K562 (cell line): Measurements from ENCODE around the gene ASAH2B. TPM values are rescaled to one million over a fixed set of nuclear protein-coding genes. Genes with fewer than 3 reads are reported as not detected.
"Not testable (repeated sequence)": the region's sequence is repeated elsewhere in the genome, so short reads cannot be mapped to it uniquely, and the experiment has no call there.

Experiments
- ATAC-seq: fragments of 200-7000 bp; cut with Tn5 transposase; 3 replicates; pipeline ENCODE4 v1.9.1; 2020; ENCODE audit warnings: moderate library complexity
- BruUV-seq: library from RNA; stranded (reverse); fragments of 400-500 nt; replicated peaks from 2 replicates; lab custom pipeline; 2021; lab: Mats Ljungman, UMichigan
- CTCF ChIA-PET: fragments of 300-600 bp; formaldehyde crosslinking; extraction: SDS; loops from one replicate; lab custom pipeline; 2021; ENCODE audit warnings: low intra/inter-chr PET ratio; lab: Yijun Ruan, JAX
- POLR2A ChIA-PET: fragments of 300-600, 350-650 bp; sonication (Branson Sonifier 250); formaldehyde crosslinking; extraction: SDS; loops from one replicate; lab custom pipeline; 2021; ENCODE audit warnings: antibody characterized with exemption, inconsistent platforms; lab: Yijun Ruan, JAX
- DNase-seq, 4 experiments: peaks; one replicate each; pipeline versions ENCODE4 v3.0.0 to v3.0.0-alpha.2; 2011 to 2018; ENCODE audit warnings: low spot score in 3 of 4, mixed read lengths in 3 of 4; ENCODE audit errors: extremely low read depth in 1 of 4
- FAIRE-seq: peaks from 2 replicates; lab custom pipeline; 2011; peaks lifted over from hg19 to GRCh38; lab: Jason Lieb, UNC
- H2AFZ ChIP-seq: 2 replicates; pipeline ENCODE4 v1.6.0; 2011; ENCODE audit warnings: low read depth, low read length, control low read depth, inconsistent platforms
- H3K27ac ChIP-seq: fragments of 200-600 bp; 3 replicates; pipeline ENCODE4 v1.8.0; 2011; ENCODE audit warnings: low read depth, mild to moderate bottlenecking, control low read depth, inconsistent platforms, low read length, moderate library complexity, mixed read lengths; ENCODE audit errors: extremely low read depth
- H3K27me3 ChIP-seq, 2 experiments: fragments of 300-600 bp in 1 of 2; 2 replicates in 1 of 2; 3 replicates in 1 of 2; pipeline versions ENCODE4 v1.6.0 to v1.8.0; 2011; ENCODE audit warnings: inconsistent platforms in 2 of 2, low read length in 2 of 2, mild to moderate bottlenecking in 1 of 2, mixed read lengths in 1 of 2, moderate library complexity in 1 of 2; ENCODE audit not compliant: control insufficient read depth in 2 of 2, insufficient read depth in 2 of 2
- H3K36me3 ChIP-seq: fragments of 300-600 bp; 3 replicates; pipeline ENCODE4 v1.8.0; 2011; ENCODE audit warnings: mild to moderate bottlenecking, low read length, inconsistent platforms; ENCODE audit not compliant: control insufficient read depth, insufficient read depth
- H3K4me1 ChIP-seq, 2 experiments: fragments of 200-600 bp in 1 of 2; replicated peaks in 1 of 2; 2 replicates in 1 of 2; 3 replicates in 1 of 2; pipeline versions ENCODE4 v1.5.1 to v1.8.0; 2011; ENCODE audit warnings: inconsistent platforms in 2 of 2, low read length in 2 of 2, mild to moderate bottlenecking in 1 of 2, mixed read lengths in 1 of 2, moderate library complexity in 1 of 2; ENCODE audit not compliant: control insufficient read depth in 2 of 2, insufficient read depth in 2 of 2
- H3K4me2 ChIP-seq: 2 replicates; pipeline ENCODE4 v1.6.1; 2011; ENCODE audit warnings: low read length, control low read depth, inconsistent platforms, mixed read lengths; ENCODE audit not compliant: insufficient read depth
- H3K4me3 ChIP-seq: fragments of 200-600 bp; sonication (generic), shearing (Covaris generic); 2 replicates; pipeline ENCODE4 v1.5.1; 2016; ENCODE audit warnings: control low read depth, inconsistent platforms
- H3K79me2 ChIP-seq: fragments of 200-600 bp; 3 replicates; pipeline ENCODE4 v1.8.0; 2011; ENCODE audit warnings: low read length, inconsistent platforms; ENCODE audit not compliant: control insufficient read depth, insufficient read depth
- H3K9ac ChIP-seq, 2 experiments: 2 replicates each; pipeline versions ENCODE4 v1.6.0 to v1.6.1; 2011; ENCODE audit warnings: low read depth in 2 of 2, low read length in 2 of 2, control low read depth in 1 of 2, inconsistent platforms in 1 of 2, mild to moderate bottlenecking in 1 of 2, mixed read lengths in 1 of 2; ENCODE audit not compliant: insufficient read depth in 1 of 2
- H3K9me1 ChIP-seq: one replicate; pipeline ENCODE4 v1.6.0; 2011; ENCODE audit warnings: inconsistent platforms, mild to moderate bottlenecking, low read length, moderate library complexity; ENCODE audit not compliant: control insufficient read depth, insufficient read depth
- H3K9me3 ChIP-seq: replicated peaks from 2 replicates; pipeline ENCODE4 v1.5.1; 2011; ENCODE audit warnings: low read depth, low read length, inconsistent platforms; ENCODE audit not compliant: control insufficient read depth, insufficient read depth
- H4K20me1 ChIP-seq: replicated peaks from 2 replicates; pipeline ENCODE4 v1.6.1; 2011; ENCODE audit warnings: low read length, inconsistent platforms, mixed read lengths; ENCODE audit not compliant: control insufficient read depth, insufficient read depth
- WGBS: fragments of 100-300 bp; shearing (Covaris generic); methylation state at CpG from one replicate; pipeline ENCODE4 v1.1.6; 2016; ENCODE audit warnings: low coverage, mixed read lengths; ENCODE audit not compliant: insufficient coverage; ENCODE audit errors: missing lambda C conversion rate; 5-methylcytosine and 5-hydroxymethylcytosine counted together
- in situ Hi-C: fragments of 300-500 bp; cut with MboI; formaldehyde crosslinking; loops from 4 replicates; pipeline ENCODE4 v1.15.0; 2018; ENCODE audit warnings: inconsistent platforms, mixed read lengths
- intact Hi-C: fragments of 100-400 bp; cut with micrococcal nuclease; formaldehyde crosslinking; loops from 2 replicates; pipeline ENCODE4 v1.14.2; 2022
- polyA plus RNA-seq, 8 experiments: library from polyadenylated mRNA; depleted of rRNA in 4 of 8; stranded (reverse) in 5 of 8; unstranded in 3 of 8; fragments of >200 nt; fragmentation: Nextera tagmentation in 2 of 8; fragmentation: Illumina TruSeq in 1 of 8; extraction: Ambion mirVana in 2 of 8; extraction: Trizol in 1 of 8; gene quantifications; 2 replicates each; pipeline versions ENCODE4 v1.2.1 to v1.2.3, GENCODE V29; 2011 to 2014; ENCODE audit warnings: inconsistent platforms in 1 of 8, missing spikeins in 1 of 8
- total RNA-seq, 7 experiments: library from RNA; depleted of rRNA in 6 of 7; stranded (reverse); fragments of >200 nt in 6 of 7; fragmentation: Illumina TruSeq in 2 of 7; extraction: Trizol in 2 of 7; gene quantifications; 2 replicates each; pipeline versions ENCODE4 v1.2.1 to v1.2.3, GENCODE V29; 2011 to 2021; ENCODE audit warnings: low replicate concordance in 1 of 7

ASAH2B gene
- total and polyA plus RNA-seq, 9 of the 15 experiments (the other 6 are each of a cell fraction or from before 2014, with no cell fraction given): 5.0 to 18.3 (median 14.4) TPM

- in situ Hi-C loops: loop anchor here (5.0 kb wide), 1 partner anchor 595 kb away; no protein-coding TSS in a partner anchor
- DNase-seq, H3K4me2 ChIP-seq, H2AFZ ChIP-seq, BruUV-seq, FAIRE-seq, H3K4me3 ChIP-seq, H3K36me3 ChIP-seq, CTCF ChIA-PET, H4K20me1 ChIP-seq, H3K4me1 ChIP-seq, H3K9ac ChIP-seq, H3K27ac ChIP-seq, H3K9me1 ChIP-seq, H3K27me3 ChIP-seq, POLR2A ChIA-PET, H3K79me2 ChIP-seq, ATAC-seq, intact Hi-C loops, H3K9me3 ChIP-seq: not testable (repeated sequence)
- 64% methylated on average over 4 of the region's 5 CpGs for WGBS
Observed at GRCh38 chr10:50766774-50767513, 27.2 kb downstream of the ASAH2B start.

- WGBS: 0% methylated on average over 2 of the region's 3 CpGs
- CTCF ChIA-PET, in situ Hi-C loops: not testable (repeated sequence)
Observed at GRCh38 chr10:50772042-50772441, 32.3 kb downstream of the ASAH2B start.

More at GRCh38 chr10:50772042-50772441, 32.3 kb downstream of the ASAH2B start:
- ATAC-seq, H3K36me3 ChIP-seq, H3K27ac ChIP-seq, H3K9me1 ChIP-seq, FAIRE-seq, H3K4me3 ChIP-seq, BruUV-seq, H3K4me2 ChIP-seq, H3K79me2 ChIP-seq, POLR2A ChIA-PET, H3K9ac ChIP-seq, intact Hi-C loops, H3K4me1 ChIP-seq, H3K9me3 ChIP-seq, H4K20me1 ChIP-seq, DNase-seq, H3K27me3 ChIP-seq, H2AFZ ChIP-seq: not testable (repeated sequence)
